Smooth muscle cell (in vitro differentiated cells): ENCODE measurements around the gene TMEM135. TPM values are rescaled to one million over a fixed set of nuclear protein-coding genes. Genes with fewer than 3 reads are reported as not detected.

Experiments used
- DNase-seq: peaks from one replicate; lab custom pipeline; 2025; ENCODE audit not compliant: unreplicated experiment; lab: John Stamatoyannopoulos, UW
- H2AFZ ChIP-seq: fragments of 200-600 bp; sonication (generic); 2 replicates; pipeline ENCODE4 v1.6.0; 2016; ENCODE audit warnings: antibody characterized with exemption, low read depth, mild to moderate bottlenecking
- H3F3A ChIP-seq: fragments of 200-600 bp; sonication (generic); 2 replicates; pipeline ENCODE4 v1.6.0; 2017; ENCODE audit warnings: antibody characterized with exemption, low read depth
- H3K27ac ChIP-seq: fragments of 200-600 bp; sonication (generic); 2 replicates; pipeline ENCODE4 v1.5.1; 2016; ENCODE audit warnings: low read depth, mild to moderate bottlenecking
- H3K27me3 ChIP-seq: fragments of 200-600 bp; sonication (generic); 2 replicates; pipeline ENCODE4 v1.6.1; 2016; ENCODE audit warnings: low read depth, mild to moderate bottlenecking
- H3K36me3 ChIP-seq: fragments of 200-600 bp; sonication (generic); 2 replicates; pipeline ENCODE4 v1.5.1; 2016; ENCODE audit warnings: low read depth
- H3K4me1 ChIP-seq: fragments of 200-600 bp; sonication (generic); 2 replicates; pipeline ENCODE4 v1.5.1; 2016; ENCODE audit warnings: low read depth
- H3K4me2 ChIP-seq: fragments of 200-600 bp; sonication (generic); 2 replicates; pipeline ENCODE4 v1.6.0; 2016; ENCODE audit warnings: mild to moderate bottlenecking
- H3K4me3 ChIP-seq: fragments of 200-600 bp; sonication (generic); 2 replicates; pipeline ENCODE4 v1.5.1; 2016; ENCODE audit warnings: mild to moderate bottlenecking
- H3K79me2 ChIP-seq: fragments of 200-600 bp; sonication (generic); 2 replicates; pipeline ENCODE4 v1.6.0; 2016; ENCODE audit warnings: low read depth, mild to moderate bottlenecking
- H3K9ac ChIP-seq: fragments of 200-600 bp; sonication (generic); 2 replicates; pipeline ENCODE4 v1.6.0; 2016; ENCODE audit warnings: low read depth
- H3K9me3 ChIP-seq: fragments of 200-600 bp; sonication (generic); replicated peaks from 2 replicates; pipeline ENCODE4 v1.5.1; 2016; ENCODE audit warnings: low read depth
- H4K20me1 ChIP-seq: fragments of 200-600 bp; sonication (generic); 2 replicates; pipeline ENCODE4 v1.6.0; 2016; ENCODE audit warnings: low read depth
- CTCF ChIP-seq: fragments of 200-600 bp; sonication (generic); IDR thresholded peaks from 2 replicates; pipeline ENCODE4 v1.5.1; 2017; ENCODE audit warnings: borderline replicate concordance, mild to moderate bottlenecking, antibody characterized with exemption; ENCODE audit not compliant: insufficient read depth, poor library complexity, severe bottlenecking
- WGBS: methylation state at CpG from one replicate; pipeline ENCODE4 v1.1.7; 2016; ENCODE audit warnings: low lambda C conversion rate; 5-methylcytosine and 5-hydroxymethylcytosine counted together
- polyA plus RNA-seq: library from polyadenylated mRNA; unstranded; fragments of >200 nt; fragmentation: Nextera tagmentation; extraction: Ambion mirVana; gene quantifications from 2 replicates; pipeline ENCODE4 v1.2.1, GENCODE V29; 2016
- total RNA-seq: library from RNA; depleted of rRNA; stranded (reverse); fragments of >200 nt; gene quantifications from 2 replicates; pipeline ENCODE4 v1.2.3, GENCODE V29; 2014

The TMEM135 gene
- total and polyA plus RNA-seq, 2 experiments from 2014 or later = 12.4 to 21.7 TPM

DNA sequence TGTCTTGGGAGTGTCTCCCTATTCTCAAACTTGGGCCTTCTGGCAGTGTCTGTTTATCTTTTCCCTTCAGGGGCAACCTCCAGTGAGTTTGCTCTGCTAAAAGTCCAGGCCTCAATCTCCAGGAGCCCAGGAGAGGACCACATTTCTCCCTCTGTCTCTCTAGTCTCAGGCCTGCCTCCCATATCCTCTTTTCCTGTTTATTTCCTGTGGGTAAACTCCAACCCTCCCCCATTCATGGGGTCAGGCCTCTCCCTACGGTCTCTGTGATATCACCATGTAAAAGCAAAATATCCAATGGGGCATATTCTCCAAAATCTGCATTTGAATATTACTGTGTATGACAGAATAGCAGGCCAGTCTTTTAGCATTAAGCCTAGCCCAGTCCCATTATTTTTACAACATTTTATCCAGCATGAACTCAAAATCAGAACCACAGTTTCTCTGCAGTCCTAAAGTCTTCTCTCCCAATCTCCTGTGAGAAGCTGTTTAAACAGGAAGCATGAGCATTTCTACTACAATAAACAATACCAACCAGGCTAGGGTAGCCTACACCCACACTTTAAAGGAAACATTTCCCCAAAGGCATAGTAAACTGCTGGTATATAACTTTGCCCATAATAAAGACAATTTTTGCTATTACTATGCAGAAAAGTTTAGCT is 18.0 kb upstream of the TMEM135 start:
- 15% methylated on average over 1 of the region's 1 CpG for WGBS
- Histone ChIP-seq H3K79me2 (no peaks in the 10 kb centered on the region), H3K36me3 (no peaks in the 10 kb centered on the region), H3F3A (no peaks in the 10 kb centered on the region), H2AFZ (peak overlapping the region; percentile 72), H3K27ac (no peak overlapping the region), H3K9me3 (no peaks in the 10 kb centered on the region), H3K27me3 (no peaks in the 10 kb centered on the region), H3K9ac (no peak overlapping the region), H3K4me1 (peaks cover 9% of the 10 kb centered on the region), H3K4me2 (peak overlapping the region; percentile 31), H3K4me3 (no peak overlapping the region), H4K20me1 (no peaks in the 10 kb centered on the region)
- no peak for TF ChIP-seq CTCF
- DNase-seq = no peak

DNA sequence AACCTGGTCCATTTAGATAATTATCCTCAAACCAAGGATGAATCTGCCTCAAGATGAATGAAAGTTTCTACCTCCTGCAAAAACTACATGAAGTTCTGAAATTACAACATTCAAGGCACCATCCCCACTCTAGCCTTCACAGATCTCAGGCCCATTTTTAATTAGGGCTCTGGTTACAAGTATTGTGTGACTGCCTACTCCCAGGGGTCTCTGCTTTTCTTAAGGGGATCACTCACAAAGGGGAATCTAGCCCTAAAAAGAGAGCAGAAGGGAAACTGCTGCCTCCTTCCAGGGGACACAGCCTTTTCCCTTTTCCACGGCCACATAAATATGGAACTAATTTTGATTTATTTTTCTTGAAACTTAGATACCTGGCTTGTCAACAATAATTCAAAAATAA is 17.4 kb upstream of the TMEM135 start:
- WGBS = 88% methylated on average over 1 of the region's 1 CpG
- Histone ChIP-seq H4K20me1 (no peaks in the 10 kb centered on the region), H3K27me3 (no peaks in the 10 kb centered on the region), H3K9ac (no peak overlapping the region), H3K4me2 (no peak overlapping the region), H3K27ac (no peak overlapping the region), H2AFZ (peak overlapping the region; percentile 72), H3K4me1 (peaks cover 9% of the 10 kb centered on the region), H3F3A (no peaks in the 10 kb centered on the region), H3K36me3 (no peaks in the 10 kb centered on the region), H3K4me3 (no peak overlapping the region), H3K79me2 (no peaks in the 10 kb centered on the region), H3K9me3 (no peaks in the 10 kb centered on the region)
- no peak for DNase-seq
- TF ChIP-seq CTCF = no peak

- H3K36me3 ChIP-seq = no peaks in the 10 kb centered on the region
- no peaks in the 10 kb centered on the region for H3K9me3 ChIP-seq
- DNase-seq = no peak
- H3K27ac ChIP-seq = no peak overlapping the region
- H3K9ac ChIP-seq = no peak overlapping the region
- no peak for TF ChIP-seq CTCF
- peaks cover 9% of the 10 kb centered on the region for H3K4me1 ChIP-seq
- no peaks in the 10 kb centered on the region for H3K27me3 ChIP-seq
- H4K20me1 ChIP-seq = no peaks in the 10 kb centered on the region
- no peak overlapping the region for H2AFZ ChIP-seq
- H3K79me2 ChIP-seq = no peaks in the 10 kb centered on the region
- H3K4me3 ChIP-seq = no peak overlapping the region
- WGBS = 94% methylated on average over 3 of the region's 3 CpGs
- no peak overlapping the region for H3K4me2 ChIP-seq
- H3F3A ChIP-seq = no peaks in the 10 kb centered on the region
Observed at GRCh38 chr11:87020764-87021365, 16.9 kb upstream of the TMEM135 start.

DNA sequence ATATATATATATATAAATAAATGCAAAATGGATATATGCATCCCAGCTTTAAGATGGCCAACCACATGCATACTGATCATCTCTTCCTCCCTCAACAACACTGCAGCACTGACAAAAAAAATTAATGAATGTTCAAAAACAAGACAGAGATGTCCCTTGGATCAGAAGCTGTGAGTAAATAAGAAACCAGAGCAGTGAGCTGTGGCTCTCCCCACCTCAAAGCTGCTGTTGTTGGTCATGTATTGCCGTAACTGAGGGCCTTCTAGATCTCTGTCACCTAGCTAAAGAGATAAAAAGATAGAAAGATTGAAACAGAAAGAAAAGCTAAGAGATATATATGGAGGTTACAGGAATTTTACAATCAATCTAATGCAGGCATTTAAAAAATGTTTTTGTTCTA is 15.5 kb upstream of the TMEM135 start:
- DNase-seq = no peak
- H3K9ac ChIP-seq = no peak overlapping the region
- H3K36me3 ChIP-seq = no peaks in the 10 kb centered on the region
- peaks cover 9% of the 10 kb centered on the region for H3K4me1 ChIP-seq
- WGBS = 79% methylated on average over 1 of the region's 1 CpG
- H2AFZ ChIP-seq = no peak overlapping the region
- H3K27me3 ChIP-seq = no peaks in the 10 kb centered on the region
- H3F3A ChIP-seq = no peaks in the 10 kb centered on the region
- H3K9me3 ChIP-seq = peaks cover 5% of the 10 kb centered on the region
- H4K20me1 ChIP-seq = no peaks in the 10 kb centered on the region
- TF ChIP-seq CTCF = no peak
- H3K79me2 ChIP-seq = no peaks in the 10 kb centered on the region
- no peak overlapping the region for H3K4me3 ChIP-seq
- H3K27ac ChIP-seq = no peak overlapping the region
- no peak overlapping the region for H3K4me2 ChIP-seq
